ENCODE results near the gene VEGFB. TPM values are rescaled to one million over a fixed set of nuclear protein-coding genes. Genes with fewer than 3 reads are reported as not detected.

VEGFB gene
- total RNA-seq, 4 donors from 2014 or later, result 52.9 to 101 (median 75.7) TPM

DNA sequence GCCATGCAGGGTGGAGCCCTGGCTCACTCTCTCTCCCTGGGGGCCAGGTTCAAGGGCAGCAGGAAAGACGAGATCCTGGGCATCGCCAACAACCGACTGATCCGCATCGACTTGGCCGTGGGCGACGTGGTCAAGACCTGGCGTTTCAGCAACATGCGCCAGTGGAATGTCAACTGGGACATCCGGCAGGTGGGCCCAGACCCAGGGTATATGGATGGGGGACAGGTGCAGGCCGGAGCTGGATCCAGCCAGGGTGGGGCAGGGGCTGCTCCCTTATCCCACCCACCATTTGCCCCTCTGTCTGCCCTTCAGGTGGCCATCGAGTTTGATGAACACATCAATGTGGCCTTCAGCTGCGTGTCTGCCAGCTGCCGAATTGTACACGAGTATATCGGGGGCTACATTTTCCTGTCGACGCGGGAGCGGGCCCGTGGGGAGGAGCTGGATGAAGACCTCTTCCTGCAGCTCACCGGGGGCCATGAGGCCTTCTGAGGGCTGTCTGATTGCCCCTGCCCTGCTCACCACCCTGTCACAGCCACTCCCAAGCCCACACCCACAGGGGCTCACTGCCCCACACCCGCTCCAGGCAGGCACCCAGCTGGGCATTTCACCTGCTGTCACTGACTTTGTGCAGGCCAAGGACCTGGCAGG, 11.3 kb upstream of the VEGFB start:
- DNase-seq, result no peak
- Histone ChIP-seq H3K4me3 (replicated peaks in 1 of 3) (no peak overlapping the region), H3K27ac (no peak overlapping the region), H3K27me3 (no peaks in the 10 kb centered on the region), H3K9me3 (no peaks in the 10 kb centered on the region), H3K36me3 (peaks cover 0 to 7% of the 10 kb centered on the region in 2 donors), H3K4me1 (peaks cover 21% of the 10 kb centered on the region in 2 donors)
- TF ChIP-seq, protein P1, sequence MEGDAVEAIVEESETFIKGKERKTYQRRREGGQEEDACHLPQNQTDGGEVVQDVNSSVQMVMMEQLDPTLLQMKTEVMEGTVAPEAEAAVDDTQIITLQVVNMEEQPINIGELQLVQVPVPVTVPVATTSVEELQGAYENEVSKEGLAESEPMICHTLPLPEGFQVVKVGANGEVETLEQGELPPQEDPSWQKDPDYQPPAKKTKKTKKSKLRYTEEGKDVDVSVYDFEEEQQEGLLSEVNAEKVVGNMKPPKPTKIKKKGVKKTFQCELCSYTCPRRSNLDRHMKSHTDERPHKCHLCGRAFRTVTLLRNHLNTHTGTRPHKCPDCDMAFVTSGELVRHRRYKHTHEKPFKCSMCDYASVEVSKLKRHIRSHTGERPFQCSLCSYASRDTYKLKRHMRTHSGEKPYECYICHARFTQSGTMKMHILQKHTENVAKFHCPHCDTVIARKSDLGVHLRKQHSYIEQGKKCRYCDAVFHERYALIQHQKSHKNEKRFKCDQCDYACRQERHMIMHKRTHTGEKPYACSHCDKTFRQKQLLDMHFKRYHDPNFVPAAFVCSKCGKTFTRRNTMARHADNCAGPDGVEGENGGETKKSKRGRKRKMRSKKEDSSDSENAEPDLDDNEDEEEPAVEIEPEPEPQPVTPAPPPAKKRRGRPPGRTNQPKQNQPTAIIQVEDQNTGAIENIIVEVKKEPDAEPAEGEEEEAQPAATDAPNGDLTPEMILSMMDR (IDR thresholded peaks at IDR 0.05), result no peak
- no peak for TF ChIP-seq POLR2A (IDR thresholded peaks at IDR 0.05)
- 83 to 91% methylated on average over 20 to 23 of the region's 24 CpGs for WGBS, 2 donors
- intact Hi-C loops (cut with DNase I), result no loop called here

DNA sequence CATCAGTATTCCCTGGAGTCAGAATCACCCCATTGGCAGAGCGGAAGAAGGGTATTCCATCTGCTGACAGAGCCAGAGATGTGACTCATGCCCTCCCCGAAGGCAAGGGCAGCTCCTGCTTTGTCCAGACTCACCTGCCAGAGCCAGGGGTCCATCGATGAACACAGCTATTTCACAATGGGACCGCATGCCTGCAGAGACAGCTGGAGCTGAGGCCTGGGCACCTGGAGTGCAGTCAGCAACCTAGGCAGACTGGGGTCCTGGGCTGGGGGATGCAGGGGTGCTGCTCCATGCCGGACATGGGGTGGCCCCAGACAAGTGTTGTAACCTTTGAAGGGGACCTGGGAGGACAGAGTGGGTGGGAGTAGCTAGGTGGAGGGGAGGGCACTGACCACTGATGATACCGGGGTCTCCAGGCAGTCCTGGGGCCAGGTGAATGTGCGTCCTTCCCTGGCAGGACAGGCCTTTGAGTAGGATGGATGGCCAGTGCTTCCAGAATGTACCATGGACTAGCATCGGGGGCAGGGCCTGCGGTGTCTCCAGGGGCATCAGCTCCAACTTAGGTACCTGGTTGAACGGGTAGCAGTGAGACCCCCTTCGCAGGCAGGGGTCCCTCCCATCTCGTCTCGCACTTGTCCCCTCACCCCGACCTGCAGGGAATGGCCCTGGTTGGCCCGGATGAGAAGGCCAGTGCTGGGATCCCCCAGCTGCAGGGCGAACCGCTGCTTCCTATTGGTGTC, 10.1 kb upstream of the VEGFB start:
- no peaks in the 10 kb centered on the region for H3K27me3 ChIP-seq
- no peak for DNase-seq
- peaks cover 0 to 7% of the 10 kb centered on the region in 2 donors for H3K36me3 ChIP-seq
- H3K9me3 ChIP-seq, result no peaks in the 10 kb centered on the region
- TF ChIP-seq POLR2A (IDR thresholded peaks at IDR 0.05), result no peak
- TF ChIP-seq, protein P1 (IDR thresholded peaks at IDR 0.05), result no peak
- 91 to 95% methylated on average over 15 to 17 of the region's 17 CpGs for WGBS, 2 donors
- H3K27ac ChIP-seq, result no peak overlapping the region
- peaks cover 21 to 26% of the 10 kb centered on the region in 2 donors for H3K4me1 ChIP-seq
- H3K4me3 ChIP-seq (replicated peaks in 1 of 3), result no peak overlapping the region
- intact Hi-C loops (cut with DNase I), result no loop called here

DNA sequence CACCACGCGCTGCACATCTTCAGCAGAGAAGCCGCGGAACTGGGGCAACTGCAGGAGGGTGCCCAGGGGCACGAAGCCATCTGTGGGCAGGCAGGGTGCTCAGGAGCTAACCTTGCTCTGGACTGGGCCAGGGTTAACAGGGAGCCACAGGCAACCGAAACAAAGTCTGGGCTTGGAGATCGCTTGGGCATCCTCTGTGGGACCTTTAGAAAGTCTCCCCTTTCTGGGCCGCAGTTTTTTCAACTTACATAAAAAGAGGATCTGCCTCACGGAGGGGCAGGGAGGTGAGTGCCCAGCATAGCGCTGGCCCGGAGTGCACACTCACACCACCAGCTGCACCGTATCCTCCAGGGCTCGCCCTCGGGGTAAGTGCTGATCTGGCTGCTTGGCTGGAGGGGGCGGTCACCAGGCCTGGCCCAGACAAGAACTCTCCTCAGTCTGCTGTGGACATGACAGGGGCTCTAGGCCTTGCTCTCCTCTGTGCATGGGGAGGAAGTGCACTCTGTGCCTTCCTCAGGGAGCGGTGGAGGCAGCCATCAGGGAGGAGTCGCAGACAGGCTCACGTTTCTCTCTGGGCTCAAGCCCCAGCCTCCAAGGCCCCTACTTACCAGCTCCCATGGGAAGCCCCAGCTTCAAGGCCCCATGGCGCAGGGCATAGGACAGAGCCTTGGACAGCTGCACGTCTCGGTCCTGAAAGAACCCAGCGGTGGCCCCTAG, 9.3 kb upstream of the VEGFB start:
- Histone ChIP-seq H3K27me3 (no peaks in the 10 kb centered on the region), H3K4me1 (peaks cover 28 to 33% of the 10 kb centered on the region in 2 donors), H3K9me3 (no peaks in the 10 kb centered on the region), H3K36me3 (peaks cover 0 to 7% of the 10 kb centered on the region in 2 donors), H3K4me3 (replicated peaks in 1 of 3) (peak overlapping the region; percentile 82 to 94 (median 89)), H3K27ac (peak overlapping the region; percentile 68 to 92 (median 78))
- no peak for TF ChIP-seq POLR2A (IDR thresholded peaks at IDR 0.05)
- TF ChIP-seq, protein P1 (IDR thresholded peaks at IDR 0.05), result no peak
- no peak for DNase-seq
- intact Hi-C loops (cut with DNase I), result no loop called here
- WGBS, 2 donors, result 72 to 85% methylated on average over 10 to 15 of the region's 22 CpGs

DNA sequence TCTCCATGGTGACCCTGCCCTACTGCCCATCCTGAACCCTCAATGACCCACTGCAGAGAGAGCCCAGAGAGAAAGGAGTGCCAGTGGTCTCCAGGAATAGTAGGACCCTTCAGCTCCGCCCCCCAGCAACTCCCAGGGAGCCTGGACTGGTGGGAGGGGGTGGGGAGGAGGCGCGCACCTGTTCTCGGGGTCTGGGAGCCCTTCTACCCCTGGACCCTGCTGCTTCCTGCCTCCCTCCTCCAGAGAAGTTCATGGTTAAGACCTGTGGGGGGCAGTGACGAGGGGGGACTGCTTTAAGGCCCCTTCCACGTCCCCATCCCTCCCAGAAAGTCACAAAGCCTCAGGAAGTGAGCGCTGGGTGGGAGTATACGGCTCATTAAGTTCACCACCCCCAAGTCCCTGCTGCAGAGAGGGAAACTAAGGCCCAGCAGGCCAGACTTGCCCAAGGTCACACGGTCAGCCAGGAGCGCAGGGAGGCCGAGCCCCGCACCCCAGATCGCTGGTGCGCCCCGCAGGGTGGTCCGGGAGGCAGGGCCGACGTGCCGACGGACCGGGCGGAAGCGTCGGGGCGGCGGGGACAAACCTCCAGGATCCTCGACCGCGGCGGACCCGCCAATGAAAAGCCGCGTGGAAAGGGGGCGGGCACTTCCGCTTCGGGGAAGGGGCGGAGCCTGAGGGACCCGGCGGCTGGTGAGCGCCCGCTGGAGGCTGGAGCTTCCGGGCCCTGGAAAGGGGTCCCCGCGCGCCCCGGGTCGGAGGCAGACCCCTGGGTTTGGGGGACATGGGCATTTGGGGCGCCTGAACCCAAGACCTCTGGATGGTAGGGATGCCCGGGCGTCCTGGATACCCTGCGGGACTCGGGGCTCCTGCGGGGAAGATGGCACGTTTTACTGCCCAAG, 8.5 kb upstream of the VEGFB start, which contains the start of the genes NUDT22 and TRPT1:
Gene NUDT22, plus strand, starts transcription at position 667 of the 899 bp plus-strand sequence. CDS start 379 bp downstream, outside the sequence.
Gene TRPT1, minus strand, starts transcription at position 579 of the 899 bp plus-strand sequence. Its CDS starts 326 bp downstream, at position 253.
- intact Hi-C loops (cut with DNase I), result no loop called here
- 0 to 2% methylated on average over 8 to 11 of the region's 54 CpGs for WGBS, 2 donors
- H3K4me3 ChIP-seq (replicated peaks in 1 of 3), result peak within 1 kb of the TSS; percentile 82 to 94 (median 89)
- TF ChIP-seq POLR2A (IDR thresholded peaks at IDR 0.05), result peak; percentile 4 to 88
- TF ChIP-seq, protein P1 (IDR thresholded peaks at IDR 0.05), result peak in 2 of 6 experiments; percentile 1 to 11
- no peaks in the 10 kb centered on the region for H3K9me3 ChIP-seq
- peaks cover 0 to 4% of the 10 kb centered on the region in 2 donors for H3K36me3 ChIP-seq
- DNase-seq, result peak; percentile 91 to 94
- H3K27ac ChIP-seq, result peak within 1 kb of the TSS; percentile 68 to 92 (median 87)
- no peaks in the 10 kb centered on the region for H3K27me3 ChIP-seq
- peaks cover 29 to 33% of the 10 kb centered on the region in 2 donors for H3K4me1 ChIP-seq
